C4-2B (cell line): ENCODE results near the gene DNAJB4.

Source experiments
- H3K27ac ChIP-seq: fragments of 450-650 bp; 2 replicates; pipeline ENCODE4 v1.5.1; 2017
- ZFX ChIP-seq: fragments of 450-650 bp; IDR thresholded peaks from 2 replicates; pipeline ENCODE4 v1.6.1; 2017
- TF ChIP-seq, protein P1 (sequence below): fragments of 450-650 bp; conservative IDR thresholded peaks from 2 replicates; pipeline ENCODE4 v1.5.1; 2017; ENCODE audit warnings: mild to moderate bottlenecking

Gene DNAJB4

DNA sequence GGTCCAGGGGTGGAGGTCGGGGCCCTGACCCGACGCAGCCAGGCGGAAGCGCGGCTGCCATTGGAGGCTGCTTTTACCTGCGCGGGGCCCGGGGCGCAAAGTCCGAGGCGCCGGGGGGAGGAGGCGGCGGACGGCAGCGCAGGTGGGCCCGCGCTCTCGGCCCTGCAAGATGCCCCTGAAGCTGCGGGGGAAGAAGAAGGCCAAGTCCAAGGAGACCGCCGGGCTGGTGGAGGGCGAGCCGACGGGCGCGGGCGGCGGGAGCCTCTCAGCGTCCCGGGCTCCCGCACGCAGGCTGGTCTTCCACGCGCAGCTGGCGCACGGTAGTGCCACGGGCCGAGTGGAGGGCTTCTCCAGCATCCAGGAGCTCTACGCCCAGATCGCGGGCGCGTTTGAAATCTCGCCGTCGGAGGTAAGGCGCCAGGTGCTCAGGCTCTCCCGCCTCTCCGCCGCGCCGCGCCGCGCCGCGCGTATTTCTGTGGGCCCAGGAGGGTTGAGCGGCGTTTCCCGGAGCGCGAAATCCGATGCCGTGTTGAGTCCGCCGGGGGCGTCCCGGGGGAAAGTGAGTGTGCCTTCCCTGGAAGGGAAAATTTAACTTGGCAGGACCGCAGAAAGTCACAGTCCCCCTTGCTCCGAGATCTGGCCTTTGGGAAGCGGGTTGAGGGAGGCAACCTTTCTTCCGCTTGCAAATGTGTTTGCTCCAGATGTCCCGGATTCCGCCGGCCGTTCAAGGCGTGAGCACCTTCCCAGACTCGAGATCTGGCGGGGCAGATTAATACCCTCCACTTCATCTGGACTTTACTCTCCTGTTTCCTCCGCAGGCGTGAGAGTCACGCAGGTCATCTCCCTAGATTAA, 41.4 kb downstream of the DNAJB4 start, which contains the start of gene GIPC2:
Gene GIPC2 (plus strand): TSS at position 41 of the 853 bp plus-strand sequence. CDS start 129 bp downstream, at position 170.
- TF ChIP-seq, protein P1, sequence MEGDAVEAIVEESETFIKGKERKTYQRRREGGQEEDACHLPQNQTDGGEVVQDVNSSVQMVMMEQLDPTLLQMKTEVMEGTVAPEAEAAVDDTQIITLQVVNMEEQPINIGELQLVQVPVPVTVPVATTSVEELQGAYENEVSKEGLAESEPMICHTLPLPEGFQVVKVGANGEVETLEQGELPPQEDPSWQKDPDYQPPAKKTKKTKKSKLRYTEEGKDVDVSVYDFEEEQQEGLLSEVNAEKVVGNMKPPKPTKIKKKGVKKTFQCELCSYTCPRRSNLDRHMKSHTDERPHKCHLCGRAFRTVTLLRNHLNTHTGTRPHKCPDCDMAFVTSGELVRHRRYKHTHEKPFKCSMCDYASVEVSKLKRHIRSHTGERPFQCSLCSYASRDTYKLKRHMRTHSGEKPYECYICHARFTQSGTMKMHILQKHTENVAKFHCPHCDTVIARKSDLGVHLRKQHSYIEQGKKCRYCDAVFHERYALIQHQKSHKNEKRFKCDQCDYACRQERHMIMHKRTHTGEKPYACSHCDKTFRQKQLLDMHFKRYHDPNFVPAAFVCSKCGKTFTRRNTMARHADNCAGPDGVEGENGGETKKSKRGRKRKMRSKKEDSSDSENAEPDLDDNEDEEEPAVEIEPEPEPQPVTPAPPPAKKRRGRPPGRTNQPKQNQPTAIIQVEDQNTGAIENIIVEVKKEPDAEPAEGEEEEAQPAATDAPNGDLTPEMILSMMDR, result no peak
- no peak for TF ChIP-seq ZFX
- no peak within 1 kb of the TSS for H3K27ac ChIP-seq

DNA sequence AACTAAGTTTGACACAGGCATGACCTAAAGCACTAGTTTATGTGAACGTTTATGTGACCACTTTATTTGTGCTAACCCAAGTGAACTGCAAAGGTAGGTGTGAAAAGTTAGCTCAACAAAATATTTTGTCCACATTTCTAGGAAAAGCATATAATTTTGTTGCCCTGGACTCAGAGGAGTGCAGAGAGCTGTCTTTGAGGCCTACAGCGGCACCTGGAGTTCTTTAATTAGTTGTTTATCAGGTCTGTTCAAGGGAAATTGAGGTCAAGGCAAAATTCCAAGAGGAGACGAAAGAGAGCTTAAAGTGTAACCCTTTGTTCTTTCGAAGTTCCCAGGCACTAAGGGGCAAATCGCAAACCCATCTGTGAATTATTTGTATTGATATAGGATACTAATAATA, 42.4 kb downstream of the DNAJB4 start:
- no peak overlapping the region for H3K27ac ChIP-seq
- TF ChIP-seq ZFX, result no peak
- TF ChIP-seq, protein P1, result no peak

DNA sequence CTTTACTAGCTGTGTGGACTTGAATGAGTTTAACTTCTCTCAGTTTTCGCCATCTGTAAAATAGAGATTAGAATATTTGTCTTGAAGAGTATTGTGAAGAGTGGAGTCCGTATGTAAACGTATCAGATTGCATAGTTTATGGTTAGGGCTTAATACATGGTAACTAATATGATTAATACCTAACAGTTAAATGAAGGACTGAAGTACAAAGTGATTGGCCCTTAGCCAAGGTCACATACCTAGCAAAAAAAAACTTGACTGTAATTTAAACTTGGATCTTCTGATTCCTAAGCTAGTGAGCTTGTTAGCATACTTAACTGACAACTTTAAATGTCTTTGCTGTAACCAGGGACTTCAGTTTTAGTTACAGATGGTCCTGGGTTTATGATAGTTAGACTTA, 42.9 kb downstream of the DNAJB4 start:
- TF ChIP-seq, protein P1, result no peak
- no peak for TF ChIP-seq ZFX
- no peak overlapping the region for H3K27ac ChIP-seq

GRCh38 chr1:78048446-78048845, 43.7 kb downstream of the DNAJB4 start:
- no peak overlapping the region for H3K27ac ChIP-seq
- TF ChIP-seq ZFX, result no peak
- TF ChIP-seq, protein P1, result no peak

DNA sequence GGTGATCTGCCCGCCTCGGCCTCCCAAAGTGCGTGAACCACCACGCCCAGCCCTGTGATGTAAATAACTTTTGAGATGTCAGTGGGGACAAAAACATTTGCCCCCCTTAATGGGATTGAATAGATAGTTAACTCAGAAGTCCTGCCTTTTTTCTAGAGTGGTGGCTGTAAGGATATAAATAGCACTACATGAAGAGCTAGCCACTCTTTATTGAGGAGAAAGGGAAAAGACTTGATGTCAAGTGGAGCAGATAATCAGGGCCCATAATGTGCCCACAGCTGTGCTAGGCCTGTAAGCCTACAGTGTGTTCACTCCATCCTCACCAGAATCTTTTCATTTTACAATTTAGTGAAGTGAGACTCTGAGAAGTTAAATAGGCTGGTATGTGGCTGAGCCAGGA, 44.7 kb downstream of the DNAJB4 start:
- TF ChIP-seq, protein P1, result no peak
- TF ChIP-seq ZFX, result no peak
- no peak overlapping the region for H3K27ac ChIP-seq

- no peak overlapping the region for H3K27ac ChIP-seq
- no peak for TF ChIP-seq ZFX
- TF ChIP-seq, protein P1, result no peak
Observed at GRCh38 chr1:78051005-78051404, 46.3 kb downstream of the DNAJB4 start.

- no peak overlapping the region for H3K27ac ChIP-seq
- TF ChIP-seq ZFX, result no peak
- TF ChIP-seq, protein P1, result no peak
Observed at GRCh38 chr1:78052685-78053405, 48.1 kb downstream of the DNAJB4 start.
